Vagina (tissue), 2 donors: ENCODE results near the gene CD79A. TPM values are rescaled to one million over a fixed set of nuclear protein-coding genes. Genes with fewer than 3 reads are reported as not detected.

ENCODE experiments used
- DNase-seq, 2 donors: peaks; one replicate each; pipeline ENCODE4 v3.0.0-alpha.2; 2017; ENCODE audit errors: extremely low spot score in 2 of 2
- H3K27ac ChIP-seq: fragments of 200-600 bp; sonication (generic); one replicate; pipeline ENCODE4 v1.5.1; 2019
- H3K27me3 ChIP-seq: fragments of 200-600 bp; sonication (generic); one replicate; pipeline ENCODE4 v1.5.1; 2019
- H3K36me3 ChIP-seq, 2 donors: fragments of 200-600 bp; sonication (generic); one replicate each; pipeline ENCODE4 v1.5.1; 2017 to 2019
- H3K4me1 ChIP-seq: fragments of 200-600 bp; sonication (generic); one replicate; pipeline ENCODE4 v1.5.1; 2019
- H3K4me3 ChIP-seq, 2 donors: fragments of 200-600 bp; sonication (generic); 1 replicate in 1 of 2; 2 replicates in 1 of 2; pipeline ENCODE4 v1.5.1; 2016 to 2019
- H3K9me3 ChIP-seq: fragments of 200-600 bp; sonication (generic); one replicate; pipeline ENCODE4 v1.5.1; 2019
- CTCF ChIP-seq, 3 experiments: fragments of 450-650 bp in 2 of 3; fragments of 200-600 bp in 1 of 3; sonication (generic) in 1 of 3; IDR thresholded peaks; one replicate each; pipeline ENCODE4 v1.5.1; 2017 to 2019; ENCODE audit warnings: antibody characterized with exemption in 3 of 3, mild to moderate bottlenecking in 2 of 3, moderate library complexity in 2 of 3
- POLR2A ChIP-seq, 2 donors: fragments of 450-650 bp; IDR thresholded peaks; one replicate each; pipeline ENCODE4 v1.6.1; 2017; ENCODE audit warnings: antibody characterized with exemption in 2 of 2, mild to moderate bottlenecking in 2 of 2, moderate library complexity in 2 of 2
- POLR2AphosphoS5 ChIP-seq, 2 donors: sonication (generic); formaldehyde crosslinking; IDR thresholded peaks; one replicate each; pipeline ENCODE4 v1.9.0; 2017; ENCODE audit warnings: antibody characterized with exemption in 2 of 2, mild to moderate bottlenecking in 2 of 2, low read depth in 1 of 2; ENCODE audit not compliant: insufficient read depth in 1 of 2
- intact Hi-C: fragments of 100-400 bp; cut with DNase I; formaldehyde crosslinking; loops from one replicate; pipeline ENCODE4 v1.15.1; 2023
- total RNA-seq: library from RNA; depleted of rRNA; stranded (reverse); fragments of >200 nt; gene quantifications from one replicate; pipeline ENCODE4 v1.2.3, GENCODE V29; 2016

Gene CD79A
- total RNA-seq, 1 donor from 2014 or later = not detected

GRCh38 chr19:41883463-41883820, 6.4 kb downstream of the CD79A start:
- Histone ChIP-seq H3K9me3 (no peaks in the 10 kb centered on the region), H3K4me1 (peaks cover 46% of the 10 kb centered on the region), H3K36me3 (no peaks in the 10 kb centered on the region), H3K27ac (peak overlapping the region; percentile 78), H3K4me3 (peak overlapping the region; percentile 61 to 82), H3K27me3 (no peaks in the 10 kb centered on the region)
- TF ChIP-seq CTCF (IDR thresholded peaks at IDR 0.05) = no peak
- no peak for TF ChIP-seq POLR2AphosphoS5 (IDR thresholded peaks at IDR 0.05; ENCODE audit: insufficient read depth in 1 of 2, low read depth in 1 of 2)
- TF ChIP-seq POLR2A (IDR thresholded peaks at IDR 0.05) = no peak
- no peak for DNase-seq
- intact Hi-C loops = loop anchor here (5.0 kb wide), 1 partner anchor 74 kb away; the partner anchor contains the start of gene RABAC1

GRCh38 chr19:41883821-41884733, 7.0 kb downstream of the CD79A start:
- peak in 1 of 2 donors; percentile 90 for DNase-seq
- no peaks in the 10 kb centered on the region for H3K9me3 ChIP-seq
- no peaks in the 10 kb centered on the region for H3K27me3 ChIP-seq
- peaks cover 46% of the 10 kb centered on the region for H3K4me1 ChIP-seq
- peak overlapping the region; percentile 61 to 82 for H3K4me3 ChIP-seq
- intact Hi-C loops = loop anchor here (5.0 kb wide), 1 partner anchor 73 kb away; the partner anchor contains the start of gene RABAC1
- TF ChIP-seq POLR2AphosphoS5 (IDR thresholded peaks at IDR 0.05; ENCODE audit: insufficient read depth in 1 of 2, low read depth in 1 of 2) = peak; percentile 89 to 95
- peak in 1 of 2 donors; percentile 44 for TF ChIP-seq POLR2A (IDR thresholded peaks at IDR 0.05)
- no peak for TF ChIP-seq CTCF (IDR thresholded peaks at IDR 0.05)
- H3K27ac ChIP-seq = peak overlapping the region; percentile 78
- peaks cover 0 to 2% of the 10 kb centered on the region in 2 donors for H3K36me3 ChIP-seq

- no peak for DNase-seq
- no peaks in the 10 kb centered on the region for H3K27me3 ChIP-seq
- H3K4me1 ChIP-seq = peaks cover 45% of the 10 kb centered on the region
- H3K27ac ChIP-seq = no peak overlapping the region
- peaks cover 0 to 12% of the 10 kb centered on the region in 2 donors for H3K36me3 ChIP-seq
- H3K4me3 ChIP-seq = peak overlapping the region in 1 of 2 donors; percentile 22
- intact Hi-C loops = no loop called here
- no peaks in the 10 kb centered on the region for H3K9me3 ChIP-seq
- TF ChIP-seq POLR2AphosphoS5 (IDR thresholded peaks at IDR 0.05; ENCODE audit: insufficient read depth in 1 of 2, low read depth in 1 of 2) (no peak), POLR2A (IDR thresholded peaks at IDR 0.05) (no peak), CTCF (IDR thresholded peaks at IDR 0.05) (no peak)
Measured at GRCh38 chr19:41886761-41887710, 10.0 kb downstream of the CD79A start.

GRCh38 chr19:41887711-41888382, 10.8 kb downstream of the CD79A start:
- Histone ChIP-seq H3K4me1 (peaks cover 38% of the 10 kb centered on the region), H3K27ac (no peak overlapping the region), H3K36me3 (peaks cover 0 to 12% of the 10 kb centered on the region in 2 donors)

More at GRCh38 chr19:41887711-41888382, 10.8 kb downstream of the CD79A start:
- TF ChIP-seq CTCF (IDR thresholded peaks at IDR 0.05) = no peak
- TF ChIP-seq POLR2AphosphoS5 (IDR thresholded peaks at IDR 0.05; ENCODE audit: insufficient read depth in 1 of 2, low read depth in 1 of 2) = peak in 1 of 2 donors; percentile 23
- no peak overlapping the region for H3K4me3 ChIP-seq
- intact Hi-C loops = no loop called here
- H3K9me3 ChIP-seq = no peaks in the 10 kb centered on the region
- no peak for DNase-seq
- H3K27me3 ChIP-seq = no peaks in the 10 kb centered on the region
